OCI-LY7 (cell line): ENCODE results near the gene CCL22. TPM values are rescaled to one million over a fixed set of nuclear protein-coding genes. Genes with fewer than 3 reads are reported as not detected.

ENCODE experiments used
- BruUV-seq: library from RNA; stranded (reverse); fragments of 400-500 nt; replicated peaks from 2 replicates; lab custom pipeline; 2021; lab: Mats Ljungman, UMichigan
- CTCF ChIA-PET: fragments of 300-600 bp; sonication (Branson Sonifier 250); formaldehyde crosslinking; loops from one replicate; lab custom pipeline; 2022; ENCODE audit warnings: antibody characterized with exemption; ENCODE audit not compliant: unreplicated experiment; lab: Charles Lee
- POLR2A ChIA-PET: fragments of 300-600 bp; sonication (Branson Sonifier 250); formaldehyde crosslinking; loops from one replicate; lab custom pipeline; 2022; ENCODE audit warnings: antibody characterized with exemption; lab: Charles Lee
- DNase-seq: peaks from one replicate; pipeline ENCODE4 v3.0.0-alpha.2; 2015; ENCODE audit warnings: low spot score
- H2AFZ ChIP-seq: fragments of 200-600 bp; sonication (generic), shearing (Covaris generic); 2 replicates; pipeline ENCODE4 v1.6.1; 2014; ENCODE audit warnings: mild to moderate bottlenecking, antibody characterized with exemption, low read length, moderate library complexity
- H3K27ac ChIP-seq: fragments of 200-600 bp; sonication (generic); 2 replicates; pipeline ENCODE4 v1.5.1; 2014; ENCODE audit warnings: mixed run types, low read depth, mild to moderate bottlenecking, moderate library complexity, low read length, inconsistent platforms; ENCODE audit not compliant: poor library complexity, severe bottlenecking
- H3K36me3 ChIP-seq: fragments of 200-600 bp; sonication (generic); 2 replicates; pipeline ENCODE4 v1.6.1; 2014; ENCODE audit warnings: mild to moderate bottlenecking, antibody characterized with exemption, low read length, moderate library complexity, mixed read lengths; ENCODE audit not compliant: insufficient read depth
- H3K4me1 ChIP-seq: fragments of 200-600 bp; sonication (generic); 2 replicates; pipeline ENCODE4 v1.5.1; 2014; ENCODE audit warnings: mild to moderate bottlenecking, low read length; ENCODE audit not compliant: insufficient read depth, poor library complexity, severe bottlenecking
- H3K4me2 ChIP-seq: fragments of 200-600 bp; sonication (generic); 2 replicates; pipeline ENCODE4 v1.6.1; 2014; ENCODE audit warnings: mild to moderate bottlenecking, low read length
- H3K4me3 ChIP-seq: fragments of 200-600 bp; sonication (generic); 2 replicates; pipeline ENCODE4 v1.5.1; 2014; ENCODE audit warnings: mild to moderate bottlenecking, low read depth, low read length; ENCODE audit not compliant: poor library complexity, severe bottlenecking
- H3K79me2 ChIP-seq: fragments of 200-600 bp; sonication (generic); 2 replicates; pipeline ENCODE4 v1.6.1; 2016; ENCODE audit warnings: low read depth, mild to moderate bottlenecking, low read length, moderate library complexity, mixed read lengths; ENCODE audit not compliant: insufficient read depth
- H3K9me2 ChIP-seq: fragments of 200-600 bp; sonication (generic); 2 replicates; pipeline ENCODE4 v1.6.1; 2016; ENCODE audit warnings: mild to moderate bottlenecking, low read length, mixed read lengths; ENCODE audit not compliant: insufficient read depth
- H3K9me3 ChIP-seq: fragments of 200-600 bp; sonication (generic); 2 replicates; pipeline ENCODE4 v1.6.1; 2014; ENCODE audit warnings: mild to moderate bottlenecking, mixed run types, low read length, mixed read lengths
- H4K20me1 ChIP-seq: fragments of 200-600 bp; sonication (generic); 2 replicates; pipeline ENCODE4 v1.6.1; 2014; ENCODE audit warnings: mild to moderate bottlenecking, antibody characterized with exemption, low read length, moderate library complexity, mixed read lengths; ENCODE audit not compliant: insufficient read depth
- CTCF ChIP-seq: fragments of 200-600 bp; sonication (generic); conservative IDR thresholded peaks from 2 replicates; pipeline ENCODE4 v1.5.1; 2014; ENCODE audit warnings: mild to moderate bottlenecking, antibody characterized with exemption, low read length, moderate library complexity, mixed read lengths
- EZH2phosphoT487 ChIP-seq: fragments of 200-600 bp; sonication (generic); IDR thresholded peaks from 2 replicates; pipeline ENCODE4 v1.6.1; 2018; ENCODE audit warnings: low read depth, borderline replicate concordance, mild to moderate bottlenecking, mixed run types, antibody characterized with exemption, low read length, moderate library complexity, mixed read lengths
- intact Hi-C: fragments of 100-400 bp; cut with micrococcal nuclease; formaldehyde crosslinking; loops from one replicate; pipeline ENCODE4 v1.10.0; 2022; ENCODE audit not compliant: unreplicated experiment
- small RNA-seq: library from RNA; depleted of rRNA; stranded (forward); fragments of <200 nt; gene quantifications from one replicate; pipeline ENCODE3, GENCODE V24; 2014
- total RNA-seq, 2 experiments: library from RNA; depleted of rRNA in 1 of 2; stranded (reverse); fragments of >200 nt in 1 of 2; shearing (Covaris generic) in 1 of 2; gene quantifications; 2 replicates each; pipeline ENCODE4 v1.2.3, GENCODE V29; 2014 to 2022

The CCL22 gene
- total RNA-seq, 2 experiments from 2014 or later: not detected

GRCh38 chr16:57413733-57414132 is 55.1 kb downstream of the CCL22 start:
- BruUV-seq: no TSS peak
- Histone ChIP-seq H3K9me3 (no peaks in the 10 kb centered on the region), H3K9me2 (no peaks in the 10 kb centered on the region), H3K4me3 (peak overlapping the region; percentile 0), H3K4me2 (peak overlapping the region; percentile 63), H2AFZ (no peak overlapping the region; the same call in 1 of the 2 replicates), H3K27ac (peak overlapping the region; percentile 69), H3K79me2 (no peaks in the 10 kb centered on the region), H3K36me3 (no peaks in the 10 kb centered on the region), H4K20me1 (no peaks in the 10 kb centered on the region), H3K4me1 (peaks cover 34% of the 10 kb centered on the region)
- no peak for TF ChIP-seq EZH2phosphoT487
- TF ChIP-seq CTCF: no peak
- ChIA-PET POLR2A (interaction anchor here (0.5 to 1.3 kb wide), 4 partner anchors 9 to 87 kb away, joined by 3 to 5 read pairs (median 3); no protein-coding TSS in a partner anchor), CTCF (interaction anchor here (0.6 to 1.2 kb wide), 3 partner anchors 23 to 113 kb away, joined by 3 to 6 read pairs (median 5); partner anchors contain the start of gene POLR2C)
- DNase-seq: no peak
- intact Hi-C loops: loop anchor here (1.0 to 10.0 kb wide), 3 partner anchors 113 to 231 kb away; partner anchors contain the start of genes PSME3IP1 and RSPRY1

Small RNAs within 50 kb of the gene (small RNA-seq; reads per million reads assigned to genes)
- not detected for gene AC108081.1

Other genes starting within 250 kb of the CCL22 start
- gene PSME3IP1, start 172.7 kb upstream of the CCL22 start, total RNA-seq (2014; rRNA removed; shearing (Covaris generic)): 89.5 and 111 TPM in 2 replicates
- gene PSME3IP1, start 172.7 kb upstream of the CCL22 start, total RNA-seq (2022): 152 and 157 TPM in 2 replicates
- gene RSPRY1, start 172.5 kb upstream of the CCL22 start, total RNA-seq (2014; rRNA removed; shearing (Covaris generic)): 17.1 and 25.6 TPM in 2 replicates
- 25.2 and 29.7 TPM in 2 replicates for gene RSPRY1, start 172.5 kb upstream of the CCL22 start, total RNA-seq (2022)
- 25.4 and 26.6 TPM in 2 replicates for gene ARL2BP, start 113.5 kb upstream of the CCL22 start, total RNA-seq (2014; rRNA removed; shearing (Covaris generic))
- 31.2 and 35.7 TPM in 2 replicates for gene ARL2BP, start 113.5 kb upstream of the CCL22 start, total RNA-seq (2022)
- 0.08 and 0.22 TPM in 2 replicates for gene PLLP, start 74.1 kb upstream of the CCL22 start, total RNA-seq (2014; rRNA removed; shearing (Covaris generic))
- gene PLLP, start 74.1 kb upstream of the CCL22 start, total RNA-seq (2022): not detected in 2 replicates
- gene CX3CL1, start 13.7 kb downstream of the CCL22 start, total RNA-seq (2014; rRNA removed; shearing (Covaris generic)): not detected in 2 replicates
- gene CX3CL1, start 13.7 kb downstream of the CCL22 start, total RNA-seq (2022): not detected in 2 replicates
- gene CCL17, start 46.0 kb downstream of the CCL22 start, total RNA-seq (2014; rRNA removed; shearing (Covaris generic)): not detected in 2 replicates
- not detected in 2 replicates for gene CCL17, start 46.0 kb downstream of the CCL22 start, total RNA-seq (2022)
- 47.7 and 72.1 TPM in 2 replicates for gene CIAPIN1, start 88.6 kb downstream of the CCL22 start, total RNA-seq (2014; rRNA removed; shearing (Covaris generic))
- gene CIAPIN1, start 88.6 kb downstream of the CCL22 start, total RNA-seq (2022): 56.2 and 58.9 TPM in 2 replicates
- 30.5 and 31.3 TPM in 2 replicates for gene COQ9, start 88.7 kb downstream of the CCL22 start, total RNA-seq (2014; rRNA removed; shearing (Covaris generic))
- 43.9 and 45.2 TPM in 2 replicates for gene COQ9, start 88.7 kb downstream of the CCL22 start, total RNA-seq (2022)
- 98.1 and 101 TPM in 2 replicates for gene POLR2C, start 103.9 kb downstream of the CCL22 start, total RNA-seq (2014; rRNA removed; shearing (Covaris generic))
- 51.3 and 52.3 TPM in 2 replicates for gene POLR2C, start 103.9 kb downstream of the CCL22 start, total RNA-seq (2022)
- 0.09 and 0.13 TPM in 2 replicates for gene DOK4, start 127.7 kb downstream of the CCL22 start, total RNA-seq (2014; rRNA removed; shearing (Covaris generic))
- 1.0 and 1.1 TPM in 2 replicates for gene DOK4, start 127.7 kb downstream of the CCL22 start, total RNA-seq (2022)
- 4.2 and 4.8 TPM in 2 replicates for gene CCDC102A, start 177.8 kb downstream of the CCL22 start, total RNA-seq (2014; rRNA removed; shearing (Covaris generic))
- gene CCDC102A, start 177.8 kb downstream of the CCL22 start, total RNA-seq (2022): 6.7 and 7.1 TPM in 2 replicates
- gene ADGRG5, start 183.9 kb downstream of the CCL22 start, total RNA-seq (2014; rRNA removed; shearing (Covaris generic)): 0.39 TPM in 1 of 2 replicates, not detected in the other
- gene ADGRG5, start 183.9 kb downstream of the CCL22 start, total RNA-seq (2022): 0.37 and 1.3 TPM in 2 replicates